Endothelial cell of umbilical vein (primary cell): ENCODE data around the gene WDR7.

Source experiments
- CTCF ChIP-seq, 2 donors: IDR thresholded peaks; 1 replicate in 1 of 2; 2 replicates in 1 of 2; pipeline ENCODE4 v1.5.1; 2011; ENCODE audit warnings: low read length in 2 of 2, mild to moderate bottlenecking in 2 of 2, moderate library complexity in 2 of 2, control low read depth in 1 of 2, inconsistent platforms in 1 of 2, low read depth in 1 of 2; ENCODE audit not compliant: insufficient read depth in 1 of 2; ENCODE audit errors: extremely low read depth in 1 of 2
- EZH2 ChIP-seq: IDR thresholded peaks from 2 replicates; pipeline ENCODE4 v1.6.1; 2012; ENCODE audit warnings: borderline replicate concordance, low read depth, mild to moderate bottlenecking, moderate library complexity, low read length, inconsistent platforms; ENCODE audit not compliant: severe bottlenecking
- POLR2A ChIP-seq: IDR thresholded peaks from 2 replicates; pipeline ENCODE4 v1.6.1; 2012; ENCODE audit warnings: low read depth, mild to moderate bottlenecking, control low read depth, low read length
- POLR2AphosphoS5 ChIP-seq: IDR thresholded peaks from 2 replicates; pipeline ENCODE4 v1.6.1; 2012; ENCODE audit warnings: low read depth, mild to moderate bottlenecking, control low read depth, low read length, moderate library complexity; ENCODE audit not compliant: insufficient read depth

DNA sequence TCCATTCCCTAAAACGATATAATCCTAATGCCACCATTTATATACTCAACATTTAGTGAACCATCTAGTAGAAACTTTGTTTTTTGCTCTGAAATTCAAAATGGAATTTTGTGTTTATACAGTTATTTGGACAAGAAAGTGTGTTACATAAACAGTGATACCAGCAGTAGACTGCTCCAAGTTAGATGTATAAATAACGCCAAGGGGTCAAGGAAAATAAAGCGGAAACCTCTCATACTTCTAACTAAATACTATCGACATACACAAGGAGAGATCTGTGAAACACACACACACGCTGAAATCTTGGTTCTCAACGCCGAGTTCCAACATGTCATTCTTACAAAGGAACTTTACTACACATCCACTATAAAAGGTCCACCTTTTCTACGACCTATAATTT, 14.0 kb upstream of the WDR7 start:
- TF ChIP-seq CTCF (IDR thresholded peaks at IDR 0.05; ENCODE audit: extremely low read depth in 1 of 2, insufficient read depth in 1 of 2, low read depth in 1 of 2, low read length in 2 of 2) = no peak
- no peak for TF ChIP-seq EZH2
- no peak for TF ChIP-seq POLR2A
- TF ChIP-seq POLR2AphosphoS5 = no peak
